SH-SY5Y (cell line): ENCODE results near the gene FGA.

ENCODE experiments used
- GATA2 ChIP-seq: IDR thresholded peaks from 2 replicates; pipeline ENCODE4 v1.6.1; 2011; ENCODE audit warnings: mild to moderate bottlenecking, low read depth, low read length
- GATA3 ChIP-seq: IDR thresholded peaks from 2 replicates; pipeline ENCODE4 v1.6.1; 2011; ENCODE audit warnings: low read depth, mild to moderate bottlenecking, low read length, moderate library complexity

DNA sequence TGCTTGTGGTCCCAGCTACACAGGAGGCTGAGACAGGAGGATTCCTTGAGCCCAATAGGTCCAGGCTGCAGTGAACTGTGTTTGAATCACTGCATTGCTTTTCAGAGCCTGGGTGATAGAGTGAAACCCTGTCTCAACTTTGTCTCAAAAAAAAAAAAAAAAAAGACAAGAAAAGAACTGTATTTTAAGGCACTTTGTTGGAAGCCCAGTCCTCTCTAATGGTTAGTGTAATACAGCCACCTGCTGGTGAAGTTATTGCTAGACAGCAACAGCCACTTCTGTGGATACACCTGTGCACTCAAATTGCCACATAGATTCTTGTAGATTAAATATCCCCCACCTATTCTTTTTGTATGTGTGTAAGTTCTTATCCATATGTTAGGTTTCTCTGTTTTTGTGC, 32.1 kb upstream of the FGA start:
- no peak for TF ChIP-seq GATA2
- no peak for TF ChIP-seq GATA3
